ENCODE measurements around the gene LMNA.
A peak's percentile ranks its signal among the peaks of the same experiment; 100 is the strongest.

The LMNA gene

DNA sequence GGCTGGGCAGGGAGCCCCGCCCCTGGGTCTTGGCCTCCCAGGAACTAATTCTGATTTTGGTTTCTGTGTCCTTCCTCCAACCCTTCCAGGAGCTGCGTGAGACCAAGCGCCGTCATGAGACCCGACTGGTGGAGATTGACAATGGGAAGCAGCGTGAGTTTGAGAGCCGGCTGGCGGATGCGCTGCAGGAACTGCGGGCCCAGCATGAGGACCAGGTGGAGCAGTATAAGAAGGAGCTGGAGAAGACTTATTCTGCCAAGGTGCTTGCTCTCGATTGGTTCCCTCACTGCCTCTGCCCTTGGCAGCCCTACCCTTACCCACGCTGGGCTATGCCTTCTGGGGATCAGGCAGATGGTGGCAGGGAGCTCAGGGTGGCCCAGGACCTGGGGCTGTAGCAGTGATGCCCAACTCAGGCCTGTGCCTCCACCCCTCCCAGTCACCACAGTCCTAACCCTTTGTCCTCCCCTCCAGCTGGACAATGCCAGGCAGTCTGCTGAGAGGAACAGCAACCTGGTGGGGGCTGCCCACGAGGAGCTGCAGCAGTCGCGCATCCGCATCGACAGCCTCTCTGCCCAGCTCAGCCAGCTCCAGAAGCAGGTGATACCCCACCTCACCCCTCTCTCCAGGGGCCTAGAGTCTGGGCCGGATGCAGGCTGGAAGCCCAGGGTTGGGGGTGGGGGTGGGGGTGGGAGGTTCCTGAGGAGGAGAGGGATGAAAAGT, 20.4 kb downstream of the LMNA start:
- no peak for TF ChIP-seq EZH2 (IDR thresholded peaks at IDR 0.05; ENCODE audit: borderline replicate concordance, low read depth, low read length, severe bottlenecking)
- TF ChIP-seq, protein P1, sequence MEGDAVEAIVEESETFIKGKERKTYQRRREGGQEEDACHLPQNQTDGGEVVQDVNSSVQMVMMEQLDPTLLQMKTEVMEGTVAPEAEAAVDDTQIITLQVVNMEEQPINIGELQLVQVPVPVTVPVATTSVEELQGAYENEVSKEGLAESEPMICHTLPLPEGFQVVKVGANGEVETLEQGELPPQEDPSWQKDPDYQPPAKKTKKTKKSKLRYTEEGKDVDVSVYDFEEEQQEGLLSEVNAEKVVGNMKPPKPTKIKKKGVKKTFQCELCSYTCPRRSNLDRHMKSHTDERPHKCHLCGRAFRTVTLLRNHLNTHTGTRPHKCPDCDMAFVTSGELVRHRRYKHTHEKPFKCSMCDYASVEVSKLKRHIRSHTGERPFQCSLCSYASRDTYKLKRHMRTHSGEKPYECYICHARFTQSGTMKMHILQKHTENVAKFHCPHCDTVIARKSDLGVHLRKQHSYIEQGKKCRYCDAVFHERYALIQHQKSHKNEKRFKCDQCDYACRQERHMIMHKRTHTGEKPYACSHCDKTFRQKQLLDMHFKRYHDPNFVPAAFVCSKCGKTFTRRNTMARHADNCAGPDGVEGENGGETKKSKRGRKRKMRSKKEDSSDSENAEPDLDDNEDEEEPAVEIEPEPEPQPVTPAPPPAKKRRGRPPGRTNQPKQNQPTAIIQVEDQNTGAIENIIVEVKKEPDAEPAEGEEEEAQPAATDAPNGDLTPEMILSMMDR (IDR thresholded peaks at IDR 0.05; ENCODE audit: borderline replicate concordance, extremely low read depth, low read length, poor library complexity, severe bottlenecking), result no peak
- Histone ChIP-seq H3K4me2 (ENCODE audit: insufficient read depth, low read length) (no peak overlapping the region), H3K27ac (ENCODE audit: low read length) (no peak overlapping the region), H3K36me3 (ENCODE audit: insufficient read depth, low read length) (no peaks in the 10 kb centered on the region), H3K9me3 (ENCODE audit: insufficient read depth, low read length, severe bottlenecking) (no peaks in the 10 kb centered on the region), H2AFZ (ENCODE audit: low read depth, low read length) (no peak overlapping the region), H3K27me3 (ENCODE audit: insufficient read depth, low read length, poor library complexity) (no peaks in the 10 kb centered on the region), H4K20me1 (ENCODE audit: insufficient read depth, low read length) (peaks cover 4% of the 10 kb centered on the region; the same call in 1 of the 2 replicates), H3K79me2 (ENCODE audit: insufficient read depth, low read length) (no peaks in the 10 kb centered on the region), H3K4me1 (ENCODE audit: insufficient read depth, low read length) (no peaks in the 10 kb centered on the region), H3K4me3 (ENCODE audit: low read depth in 1 of 2, low read length in 2 of 2) (no peak overlapping the region), H3K9ac (ENCODE audit: low read depth, low read length) (no peak overlapping the region)
- no peak for DNase-seq
- ATAC-seq (ENCODE audit: insufficient read depth, low read depth), result no peak

DNA sequence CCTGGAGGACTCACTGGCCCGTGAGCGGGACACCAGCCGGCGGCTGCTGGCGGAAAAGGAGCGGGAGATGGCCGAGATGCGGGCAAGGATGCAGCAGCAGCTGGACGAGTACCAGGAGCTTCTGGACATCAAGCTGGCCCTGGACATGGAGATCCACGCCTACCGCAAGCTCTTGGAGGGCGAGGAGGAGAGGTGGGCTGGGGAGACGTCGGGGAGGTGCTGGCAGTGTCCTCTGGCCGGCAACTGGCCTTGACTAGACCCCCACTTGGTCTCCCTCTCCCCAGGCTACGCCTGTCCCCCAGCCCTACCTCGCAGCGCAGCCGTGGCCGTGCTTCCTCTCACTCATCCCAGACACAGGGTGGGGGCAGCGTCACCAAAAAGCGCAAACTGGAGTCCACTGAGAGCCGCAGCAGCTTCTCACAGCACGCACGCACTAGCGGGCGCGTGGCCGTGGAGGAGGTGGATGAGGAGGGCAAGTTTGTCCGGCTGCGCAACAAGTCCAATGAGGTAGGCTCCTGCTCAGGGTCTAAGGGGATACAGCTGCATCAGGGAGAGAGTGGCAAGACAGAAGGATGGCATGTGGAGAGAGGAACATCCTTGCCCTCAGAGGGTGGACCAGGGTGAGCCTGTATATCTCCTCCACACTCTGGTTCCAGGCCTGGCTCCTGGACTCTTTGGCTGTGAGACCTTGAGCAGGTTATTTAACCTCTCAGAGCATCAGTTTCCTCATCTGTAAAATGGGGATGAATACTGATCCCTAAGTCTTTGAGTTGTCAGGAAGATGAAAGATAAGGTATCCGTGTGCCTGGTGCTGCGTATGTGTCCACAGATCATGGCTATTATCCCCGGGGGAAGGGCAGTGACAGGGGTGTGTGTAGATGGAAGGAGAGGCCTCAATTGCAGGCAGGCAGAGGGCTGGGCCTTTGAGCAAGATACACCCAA, 21.7 kb downstream of the LMNA start:
- Histone ChIP-seq H3K9ac (ENCODE audit: low read depth, low read length) (no peak overlapping the region), H3K4me1 (ENCODE audit: insufficient read depth, low read length) (no peaks in the 10 kb centered on the region), H3K27ac (ENCODE audit: low read length) (no peak overlapping the region), H4K20me1 (ENCODE audit: insufficient read depth, low read length) (no peaks in the 10 kb centered on the region; the same call in 1 of the 2 replicates), H3K4me2 (ENCODE audit: insufficient read depth, low read length) (no peak overlapping the region), H3K9me3 (ENCODE audit: insufficient read depth, low read length, severe bottlenecking) (no peaks in the 10 kb centered on the region), H3K4me3 (ENCODE audit: low read depth in 1 of 2, low read length in 2 of 2) (no peak overlapping the region), H3K79me2 (ENCODE audit: insufficient read depth, low read length) (no peaks in the 10 kb centered on the region), H2AFZ (ENCODE audit: low read depth, low read length) (no peak overlapping the region), H3K36me3 (ENCODE audit: insufficient read depth, low read length) (no peaks in the 10 kb centered on the region), H3K27me3 (ENCODE audit: insufficient read depth, low read length, poor library complexity) (no peaks in the 10 kb centered on the region)
- TF ChIP-seq EZH2 (IDR thresholded peaks at IDR 0.05; ENCODE audit: borderline replicate concordance, low read depth, low read length, severe bottlenecking), result no peak
- TF ChIP-seq, protein P1 (IDR thresholded peaks at IDR 0.05; ENCODE audit: borderline replicate concordance, extremely low read depth, low read length, poor library complexity, severe bottlenecking), result no peak
- DNase-seq (no peak), ATAC-seq (ENCODE audit: insufficient read depth, low read depth) (no peak)

DNA sequence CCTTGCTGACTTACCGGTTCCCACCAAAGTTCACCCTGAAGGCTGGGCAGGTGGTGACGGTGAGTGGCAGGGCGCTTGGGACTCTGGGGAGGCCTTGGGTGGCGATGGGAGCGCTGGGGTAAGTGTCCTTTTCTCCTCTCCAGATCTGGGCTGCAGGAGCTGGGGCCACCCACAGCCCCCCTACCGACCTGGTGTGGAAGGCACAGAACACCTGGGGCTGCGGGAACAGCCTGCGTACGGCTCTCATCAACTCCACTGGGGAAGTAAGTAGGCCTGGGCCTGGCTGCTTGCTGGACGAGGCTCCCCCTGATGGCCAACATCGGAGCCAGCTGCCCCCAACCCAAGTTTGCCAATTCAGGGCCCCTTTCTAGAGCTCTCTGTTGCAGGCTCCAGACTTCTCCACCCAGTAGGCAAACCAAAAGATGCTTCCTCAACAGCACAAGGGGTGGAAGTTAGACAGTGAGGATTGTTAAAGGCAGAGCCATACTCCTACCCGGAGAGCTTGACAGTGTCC, 22.5 kb downstream of the LMNA start:
- ATAC-seq (ENCODE audit: insufficient read depth, low read depth) (no peak), DNase-seq (no peak)
- no peaks in the 10 kb centered on the region for H3K9me3 ChIP-seq (ENCODE audit: insufficient read depth, low read length, severe bottlenecking)
- H3K9ac ChIP-seq (ENCODE audit: low read depth, low read length), result no peak overlapping the region
- H3K27me3 ChIP-seq (ENCODE audit: insufficient read depth, low read length, poor library complexity), result no peaks in the 10 kb centered on the region
- H3K4me3 ChIP-seq (ENCODE audit: low read depth in 1 of 2, low read length in 2 of 2), result no peak overlapping the region
- no peak overlapping the region for H2AFZ ChIP-seq (ENCODE audit: low read depth, low read length)
- no peak overlapping the region for H3K4me2 ChIP-seq (ENCODE audit: insufficient read depth, low read length)
- TF ChIP-seq, protein P1 (IDR thresholded peaks at IDR 0.05; ENCODE audit: borderline replicate concordance, extremely low read depth, low read length, poor library complexity, severe bottlenecking), result peak; percentile 8
- TF ChIP-seq EZH2 (IDR thresholded peaks at IDR 0.05; ENCODE audit: borderline replicate concordance, low read depth, low read length, severe bottlenecking), result no peak
- no peaks in the 10 kb centered on the region for H3K4me1 ChIP-seq (ENCODE audit: insufficient read depth, low read length)
- H3K79me2 ChIP-seq (ENCODE audit: insufficient read depth, low read length), result no peaks in the 10 kb centered on the region
- H3K36me3 ChIP-seq (ENCODE audit: insufficient read depth, low read length), result no peaks in the 10 kb centered on the region
- H4K20me1 ChIP-seq (ENCODE audit: insufficient read depth, low read length), result no peaks in the 10 kb centered on the region; the same call in 1 of the 2 replicates
- H3K27ac ChIP-seq (ENCODE audit: low read length), result no peak overlapping the region

Measured in DND-41 (cell line).